Mesendoderm (in vitro differentiated cells): ENCODE data around the gene PEX5. TPM values are rescaled to one million over a fixed set of nuclear protein-coding genes. Genes with fewer than 3 reads are reported as not detected.
A peak's percentile ranks its signal among the peaks of the same experiment; 100 is the strongest.

Experiments used
- DNase-seq: peaks from one replicate; pipeline ENCODE4 v3.0.0; 2013
- H2AK5ac ChIP-seq: 2 replicates; pipeline ENCODE4 v1.6.1; 2013; ENCODE audit warnings: low read length, inconsistent platforms
- H2BK120ac ChIP-seq: 2 replicates; pipeline ENCODE4 v1.6.1; 2013; ENCODE audit warnings: low read depth, mild to moderate bottlenecking, low read length, moderate library complexity, mixed read lengths
- H2BK15ac ChIP-seq: replicated peaks from 2 replicates; pipeline ENCODE4 v1.6.1; 2013; ENCODE audit warnings: low read depth, mild to moderate bottlenecking, moderate library complexity
- H2BK5ac ChIP-seq: 2 replicates; pipeline ENCODE4 v1.6.1; 2013; ENCODE audit warnings: low read length, inconsistent platforms
- H3K18ac ChIP-seq: 2 replicates; pipeline ENCODE4 v1.6.1; 2013; ENCODE audit warnings: mild to moderate bottlenecking, low read length, mixed read lengths
- H3K23ac ChIP-seq: one replicate; pipeline ENCODE4 v1.6.1; 2013; ENCODE audit warnings: low read length
- H3K27ac ChIP-seq: 2 replicates; pipeline ENCODE4 v1.5.1; 2013; ENCODE audit warnings: low read depth, mild to moderate bottlenecking, inconsistent platforms, low read length, moderate library complexity
- H3K27me3 ChIP-seq: 2 replicates; pipeline ENCODE4 v1.6.1; 2013; ENCODE audit warnings: low read length, control low read depth, mild to moderate bottlenecking, inconsistent platforms; ENCODE audit not compliant: insufficient read depth, poor library complexity
- H3K36me3 ChIP-seq: 2 replicates; pipeline ENCODE4 v1.6.1; 2013; ENCODE audit warnings: low read length, inconsistent platforms; ENCODE audit not compliant: control insufficient read depth, insufficient read depth
- H3K4ac ChIP-seq: one replicate; pipeline ENCODE4 v1.6.1; 2013; ENCODE audit warnings: low read depth, mild to moderate bottlenecking, low read length, moderate library complexity
- H3K4me1 ChIP-seq: 2 replicates; pipeline ENCODE4 v1.6.1; 2013; ENCODE audit warnings: low read depth, low read length, inconsistent platforms; ENCODE audit not compliant: control insufficient read depth
- H3K4me2 ChIP-seq: 2 replicates; pipeline ENCODE4 v1.6.1; 2013; ENCODE audit warnings: low read length
- H3K4me3 ChIP-seq: 2 replicates; pipeline ENCODE4 v1.5.1; 2013; ENCODE audit warnings: mild to moderate bottlenecking, low read length
- H3K56ac ChIP-seq: one replicate; pipeline ENCODE4 v1.6.1; 2013; ENCODE audit warnings: low read length
- H3K79me1 ChIP-seq: 2 replicates; pipeline ENCODE4 v1.6.1; 2013; ENCODE audit warnings: low read length, inconsistent platforms
- H3K79me2 ChIP-seq: 2 replicates; pipeline ENCODE4 v1.6.1; 2013; ENCODE audit warnings: mild to moderate bottlenecking, low read length; ENCODE audit not compliant: control insufficient read depth, insufficient read depth
- H3K9ac ChIP-seq: 2 replicates; pipeline ENCODE4 v1.6.1; 2013; ENCODE audit warnings: low read length, inconsistent platforms
- H4K5ac ChIP-seq: one replicate; pipeline ENCODE4 v1.6.1; 2013; ENCODE audit warnings: low read length
- H4K8ac ChIP-seq: one replicate; pipeline ENCODE4 v1.6.1; 2013; ENCODE audit warnings: low read depth, mild to moderate bottlenecking, control low read depth, low read length, moderate library complexity
- WGBS: extraction: QIAGEN DNeasy Blood & Tissue Kit; methylation state at CpG from one replicate; pipeline ENCODE4 v1.1.7; 2013; ENCODE audit warnings: low lambda C conversion rate, missing lambda C conversion rate; ENCODE audit not compliant: insufficient coverage; ENCODE audit errors: extremely low coverage; 5-methylcytosine and 5-hydroxymethylcytosine counted together
- polyA plus RNA-seq, 2 experiments: library from polyadenylated mRNA; stranded (reverse); fragments of 200-250 nt; gene quantifications; one replicate each; pipeline ENCODE4 v1.2.3, GENCODE V29; 2013

The PEX5 gene
- polyA plus RNA-seq (2013, experiment 1 of 2) = 16.2 TPM
- polyA plus RNA-seq (2013, experiment 2 of 2) = 15.7 TPM

DNA sequence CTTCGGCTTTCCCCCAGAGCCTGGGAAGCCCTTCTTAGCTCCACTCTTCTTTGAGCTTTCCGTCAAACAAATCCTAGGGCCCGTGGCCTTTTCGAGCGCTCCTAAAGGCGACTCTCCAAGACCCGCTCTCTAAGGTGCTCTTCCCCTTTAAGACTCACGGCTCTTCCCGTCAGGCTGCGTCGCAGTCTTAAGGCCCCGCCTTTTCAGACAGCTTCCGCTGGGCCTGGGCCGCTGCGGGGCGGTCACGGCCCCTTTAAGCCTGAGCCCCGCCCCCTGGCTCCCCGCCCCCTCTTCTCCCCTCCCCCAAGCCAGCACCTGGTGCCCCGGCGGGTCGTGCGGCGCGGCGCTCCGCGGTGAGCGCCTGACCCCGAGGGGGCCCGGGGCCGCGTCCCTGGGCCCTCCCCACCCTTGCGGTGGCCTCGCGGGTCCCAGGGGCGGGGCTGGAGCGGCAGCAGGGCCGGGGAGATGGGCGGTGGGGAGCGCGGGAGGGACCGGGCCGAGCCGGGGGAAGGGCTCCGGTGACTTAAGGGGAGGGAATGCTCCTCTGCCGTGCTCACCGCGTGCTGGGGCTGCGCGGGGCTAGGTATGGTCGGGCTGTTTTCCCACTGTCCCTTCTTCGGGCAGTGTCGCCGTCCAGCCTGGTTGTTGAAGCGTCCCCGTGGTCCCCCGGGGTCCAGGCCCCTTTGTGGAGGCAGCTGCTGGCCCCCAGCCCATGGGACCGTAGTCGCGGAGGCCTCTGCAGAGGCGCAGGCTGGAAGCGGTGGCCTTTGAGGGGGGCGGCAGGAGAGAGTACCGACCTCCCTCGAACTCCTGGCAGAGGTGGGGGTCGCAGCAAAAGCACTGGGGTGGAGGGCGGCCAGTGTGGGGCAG is at the start of gene PEX5:
TSS of gene PEX5 (plus strand) at position 289 of the 870 bp plus-strand sequence. CDS start 692 bp downstream, outside the sequence.
- no peak within 1 kb of the TSS for H3K27ac ChIP-seq
- H3K27me3 ChIP-seq = no peaks in the 10 kb centered on the region
- H3K23ac ChIP-seq = no peak within 1 kb of the TSS
- H2BK5ac ChIP-seq = peak within 1 kb of the TSS; percentile 20
- H2BK15ac ChIP-seq = no peak within 1 kb of the TSS
- WGBS = no CpG with 5 or more reads among the region's 68 CpGs
- H2BK120ac ChIP-seq = no peak within 1 kb of the TSS
- no peaks in the 10 kb centered on the region for H3K79me1 ChIP-seq
- no peak within 1 kb of the TSS for H4K5ac ChIP-seq
- no peak within 1 kb of the TSS for H2AK5ac ChIP-seq
- no peaks in the 10 kb centered on the region for H3K79me2 ChIP-seq
- H3K56ac ChIP-seq = peak within 1 kb of the TSS; percentile 90
- peak within 1 kb of the TSS; percentile 76 for H3K4me3 ChIP-seq
- H3K36me3 ChIP-seq = no peaks in the 10 kb centered on the region
- H3K4ac ChIP-seq = peak within 1 kb of the TSS; percentile 48
- peak within 1 kb of the TSS; percentile 69 for H3K4me2 ChIP-seq
- peaks cover 4% of the 10 kb centered on the region for H3K4me1 ChIP-seq
- no peak within 1 kb of the TSS for H4K8ac ChIP-seq
- H3K9ac ChIP-seq = peak within 1 kb of the TSS; percentile 81
- DNase-seq = peak; percentile 98
- peak within 1 kb of the TSS; percentile 78 for H3K18ac ChIP-seq

DNA sequence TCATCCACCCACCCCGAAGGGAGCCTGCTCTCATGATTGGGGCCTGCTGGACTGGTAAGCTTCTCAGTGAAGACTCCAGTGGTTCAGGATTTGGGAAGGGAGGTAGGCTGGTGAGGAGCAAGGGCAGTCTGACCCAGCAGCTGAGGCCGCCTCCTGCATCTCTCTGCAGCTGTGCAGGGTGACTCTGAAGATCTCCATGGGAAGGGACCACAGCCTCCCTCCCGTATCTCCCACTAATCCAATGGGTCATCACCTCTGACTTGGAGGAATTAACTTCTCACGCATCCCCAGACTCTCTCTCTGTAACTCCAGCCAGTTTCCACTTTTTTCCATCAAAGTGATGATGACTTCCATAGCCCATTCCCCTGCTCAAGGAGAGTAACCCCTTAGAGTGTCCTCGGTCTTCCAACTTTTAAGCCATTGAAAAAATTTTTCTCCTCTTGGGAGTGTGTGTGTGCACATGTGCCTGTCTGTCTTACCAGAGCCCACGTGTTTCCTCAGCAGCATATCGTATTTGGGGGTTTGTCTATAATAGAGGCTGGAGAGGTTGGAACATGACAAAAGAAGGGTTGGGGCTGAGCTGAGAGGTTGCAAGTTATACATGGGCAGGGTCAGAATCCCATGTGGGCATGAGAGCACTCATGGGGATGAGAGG is 48.0 kb upstream of the PEX5 start:
- Histone ChIP-seq H3K79me1 (no peaks in the 10 kb centered on the region), H3K27me3 (no peaks in the 10 kb centered on the region), H3K4ac (no peak overlapping the region), H3K18ac (no peak overlapping the region), H3K36me3 (no peaks in the 10 kb centered on the region), H3K56ac (no peak overlapping the region), H2AK5ac (no peak overlapping the region), H3K4me2 (no peak overlapping the region), H3K4me3 (no peak overlapping the region), H3K9ac (no peak overlapping the region), H3K23ac (no peak overlapping the region), H2BK15ac (no peak overlapping the region), H3K27ac (no peak overlapping the region), H3K79me2 (no peaks in the 10 kb centered on the region), H3K4me1 (no peaks in the 10 kb centered on the region), H2BK5ac (no peak overlapping the region), H4K5ac (no peak overlapping the region), H2BK120ac (no peak overlapping the region), H4K8ac (no peak overlapping the region)
- no peak for DNase-seq
- WGBS = no CpG with 5 or more reads among the region's 7 CpGs

DNA sequence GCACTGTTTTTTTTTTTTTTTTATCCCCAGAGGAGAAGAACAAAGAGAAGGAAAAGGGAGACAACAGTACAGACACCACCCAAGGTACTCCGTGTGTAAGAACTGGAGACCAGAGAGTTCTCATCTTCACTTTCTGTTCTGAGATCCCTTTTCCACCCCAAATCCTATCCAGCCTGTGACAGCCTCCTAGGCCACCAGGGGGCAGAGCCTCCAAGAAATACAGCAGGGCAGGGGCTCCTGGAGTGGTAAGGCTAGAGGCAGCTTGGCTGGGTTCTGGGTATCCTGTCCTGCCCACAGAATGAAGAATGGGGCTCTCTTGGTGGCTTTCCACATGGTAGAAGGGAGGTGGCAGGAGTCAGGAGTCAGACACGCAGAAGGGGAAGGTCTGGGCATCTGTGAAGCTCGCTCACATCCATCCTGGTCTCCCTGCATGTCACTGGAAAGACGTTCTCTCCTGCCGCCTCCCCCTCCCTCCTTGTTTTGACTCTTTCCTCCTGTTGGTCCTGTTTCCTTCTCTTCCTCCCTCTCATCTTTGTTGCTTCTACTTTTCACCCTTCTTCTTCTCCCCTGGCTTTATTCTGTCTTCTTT is 47.3 kb upstream of the PEX5 start:
- Histone ChIP-seq H2BK120ac (no peak overlapping the region), H3K36me3 (no peaks in the 10 kb centered on the region), H2BK15ac (no peak overlapping the region), H3K18ac (no peak overlapping the region), H3K23ac (no peak overlapping the region), H4K8ac (no peak overlapping the region), H3K27ac (no peak overlapping the region), H2AK5ac (no peak overlapping the region), H3K4ac (no peak overlapping the region), H3K4me3 (no peak overlapping the region), H3K9ac (no peak overlapping the region), H3K4me1 (no peaks in the 10 kb centered on the region), H3K56ac (no peak overlapping the region), H3K4me2 (no peak overlapping the region), H3K27me3 (no peaks in the 10 kb centered on the region), H4K5ac (no peak overlapping the region), H2BK5ac (no peak overlapping the region), H3K79me2 (no peaks in the 10 kb centered on the region), H3K79me1 (no peaks in the 10 kb centered on the region)
- no CpG with 5 or more reads among the region's 5 CpGs for WGBS
- peak; percentile 76 for DNase-seq

DNA sequence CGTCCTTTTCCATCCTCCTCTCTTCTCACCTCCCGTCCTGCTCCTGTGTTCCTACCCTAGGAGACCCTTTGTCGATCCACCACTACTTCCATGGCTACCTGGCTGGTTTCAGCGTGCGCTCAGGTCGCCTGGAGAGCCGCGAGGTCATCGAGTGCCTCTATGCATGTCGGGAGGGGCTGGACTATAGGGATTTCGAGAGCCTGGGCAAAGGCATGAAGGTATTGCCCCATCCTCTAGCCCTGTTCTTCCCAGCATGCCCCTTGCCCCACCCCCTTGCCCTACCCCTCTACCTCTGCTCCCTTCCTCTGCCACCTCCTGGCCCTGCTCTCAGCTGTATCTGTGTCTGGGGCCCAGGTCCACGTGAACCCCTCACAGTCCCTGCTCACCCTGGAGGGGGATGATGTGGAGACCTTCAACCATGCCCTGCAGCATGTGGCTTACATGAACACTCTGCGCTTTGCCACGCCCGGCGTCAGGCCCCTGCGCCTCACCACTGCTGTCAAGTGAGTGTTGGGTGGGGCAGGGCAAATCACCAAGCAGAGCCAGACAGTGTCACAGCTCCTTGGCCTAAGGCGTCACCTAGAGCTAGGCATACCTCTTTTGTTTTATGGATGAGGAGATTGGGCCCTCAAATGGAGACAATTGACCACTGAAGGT is 46.5 kb upstream of the PEX5 start:
- H3K36me3 ChIP-seq = no peaks in the 10 kb centered on the region
- H3K9ac ChIP-seq = no peak overlapping the region
- H4K8ac ChIP-seq = no peak overlapping the region
- H2BK120ac ChIP-seq = no peak overlapping the region
- no peak overlapping the region for H2BK5ac ChIP-seq
- H3K18ac ChIP-seq = no peak overlapping the region
- H3K23ac ChIP-seq = no peak overlapping the region
- no peaks in the 10 kb centered on the region for H3K79me1 ChIP-seq
- DNase-seq = no peak
- H3K27me3 ChIP-seq = no peaks in the 10 kb centered on the region
- no peak overlapping the region for H3K4me2 ChIP-seq
- no CpG with 5 or more reads among the region's 18 CpGs for WGBS
- no peak overlapping the region for H3K27ac ChIP-seq
- H3K79me2 ChIP-seq = no peaks in the 10 kb centered on the region
- no peak overlapping the region for H2BK15ac ChIP-seq
- H2AK5ac ChIP-seq = no peak overlapping the region
- no peak overlapping the region for H3K4ac ChIP-seq
- no peak overlapping the region for H3K4me3 ChIP-seq
- no peaks in the 10 kb centered on the region for H3K4me1 ChIP-seq
- no peak overlapping the region for H3K56ac ChIP-seq
- H4K5ac ChIP-seq = no peak overlapping the region

DNA sequence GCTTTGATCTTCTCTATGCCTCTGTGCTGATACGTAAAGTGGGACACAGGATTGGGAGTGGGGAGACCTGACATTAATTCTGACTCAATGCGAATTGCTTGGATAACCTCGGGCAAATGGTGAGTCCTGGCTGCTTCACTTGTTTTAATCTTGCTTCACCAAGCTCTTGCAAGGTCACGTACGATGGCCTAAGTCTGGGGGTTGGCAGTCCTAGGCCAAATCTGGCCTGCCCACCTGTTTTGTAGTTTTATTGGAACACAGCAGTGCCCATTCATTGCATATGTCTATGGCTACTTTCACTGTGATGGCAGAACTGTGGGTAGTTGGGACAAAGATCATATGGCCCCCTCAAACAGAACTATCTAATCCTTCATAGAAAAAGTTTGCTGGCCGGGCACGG is 45.9 kb upstream of the PEX5 start:
- no peak overlapping the region for H3K56ac ChIP-seq
- H4K5ac ChIP-seq = no peak overlapping the region
- DNase-seq = no peak
- H3K4me3 ChIP-seq = no peak overlapping the region
- H3K4me2 ChIP-seq = no peak overlapping the region
- no peak overlapping the region for H2BK15ac ChIP-seq
- no peaks in the 10 kb centered on the region for H3K79me1 ChIP-seq
- no peak overlapping the region for H2AK5ac ChIP-seq
- H3K27ac ChIP-seq = no peak overlapping the region
- no CpG with 5 or more reads among the region's 7 CpGs for WGBS
- no peaks in the 10 kb centered on the region for H3K4me1 ChIP-seq
- no peaks in the 10 kb centered on the region for H3K27me3 ChIP-seq
- H3K36me3 ChIP-seq = no peaks in the 10 kb centered on the region
- no peak overlapping the region for H3K9ac ChIP-seq
- H2BK5ac ChIP-seq = no peak overlapping the region
- no peaks in the 10 kb centered on the region for H3K79me2 ChIP-seq
- no peak overlapping the region for H4K8ac ChIP-seq
- H3K23ac ChIP-seq = no peak overlapping the region
- no peak overlapping the region for H3K18ac ChIP-seq
- no peak overlapping the region for H2BK120ac ChIP-seq
- H3K4ac ChIP-seq = no peak overlapping the region
